Body of pancreas (tissue), 4 donors: ENCODE measurements around the gene LBR.

Experiments used
- POLR2A ChIP-seq, 3 donors: fragments of 450-650 bp; IDR thresholded peaks; one replicate each; pipeline ENCODE4 v1.6.1; 2016; ENCODE audit warnings: antibody characterized with exemption in 3 of 3, mild to moderate bottlenecking in 2 of 3
- TF ChIP-seq, protein P1 (sequence below), 7 experiments: fragments of 450-650 bp in 4 of 7; fragments of 200-600 bp in 3 of 7; sonication (generic) in 3 of 7; IDR thresholded peaks; one replicate each; pipeline ENCODE4 v1.5.1; 2016 to 2019; ENCODE audit warnings: antibody characterized with exemption in 7 of 7

DNA sequence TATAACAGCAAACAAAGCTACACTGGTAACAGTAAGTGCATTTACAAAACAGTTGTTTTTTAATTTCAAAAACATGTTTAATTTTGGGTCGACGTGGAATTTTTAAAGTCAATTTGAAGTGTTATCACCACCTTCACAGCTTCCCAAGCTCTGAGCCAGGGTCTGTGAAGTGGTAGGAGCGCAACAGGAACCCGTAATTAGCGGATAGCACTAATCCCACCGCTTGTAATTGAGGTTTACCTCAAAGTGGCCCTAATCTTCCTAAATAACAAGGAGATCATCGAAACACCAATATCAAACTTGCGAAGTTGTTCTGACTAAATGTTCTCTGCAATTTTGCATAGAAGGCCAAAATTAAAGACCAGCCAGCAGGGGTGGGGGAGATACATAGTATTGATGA, 18.8 kb downstream of the LBR start:
- no peak for TF ChIP-seq POLR2A (IDR thresholded peaks at IDR 0.05)
- TF ChIP-seq, protein P1, sequence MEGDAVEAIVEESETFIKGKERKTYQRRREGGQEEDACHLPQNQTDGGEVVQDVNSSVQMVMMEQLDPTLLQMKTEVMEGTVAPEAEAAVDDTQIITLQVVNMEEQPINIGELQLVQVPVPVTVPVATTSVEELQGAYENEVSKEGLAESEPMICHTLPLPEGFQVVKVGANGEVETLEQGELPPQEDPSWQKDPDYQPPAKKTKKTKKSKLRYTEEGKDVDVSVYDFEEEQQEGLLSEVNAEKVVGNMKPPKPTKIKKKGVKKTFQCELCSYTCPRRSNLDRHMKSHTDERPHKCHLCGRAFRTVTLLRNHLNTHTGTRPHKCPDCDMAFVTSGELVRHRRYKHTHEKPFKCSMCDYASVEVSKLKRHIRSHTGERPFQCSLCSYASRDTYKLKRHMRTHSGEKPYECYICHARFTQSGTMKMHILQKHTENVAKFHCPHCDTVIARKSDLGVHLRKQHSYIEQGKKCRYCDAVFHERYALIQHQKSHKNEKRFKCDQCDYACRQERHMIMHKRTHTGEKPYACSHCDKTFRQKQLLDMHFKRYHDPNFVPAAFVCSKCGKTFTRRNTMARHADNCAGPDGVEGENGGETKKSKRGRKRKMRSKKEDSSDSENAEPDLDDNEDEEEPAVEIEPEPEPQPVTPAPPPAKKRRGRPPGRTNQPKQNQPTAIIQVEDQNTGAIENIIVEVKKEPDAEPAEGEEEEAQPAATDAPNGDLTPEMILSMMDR (IDR thresholded peaks at IDR 0.05) = no peak
